Panc1 (cell line): Measurements from ENCODE around the gene ZNF410. TPM values are rescaled to one million over a fixed set of nuclear protein-coding genes. Genes with fewer than 3 reads are reported as not detected.
A peak's percentile ranks its signal among the peaks of the same experiment; 100 is the strongest.
"Not testable (repeated sequence)": the region's sequence is repeated elsewhere in the genome, so short reads cannot be mapped to it uniquely, and the experiment has no call there.

ENCODE experiments used
- ATAC-seq: fragments of 200-7000 bp; cut with Tn5 transposase; 2 replicates; pipeline ENCODE4 v1.9.1; 2020; ENCODE audit warnings: mild to moderate bottlenecking, moderate library complexity
- BruUV-seq: library from RNA; stranded (reverse); fragments of 400-500 nt; replicated peaks from 2 replicates; lab custom pipeline; 2021; lab: Mats Ljungman, UMichigan
- CTCF ChIA-PET: fragments of 300-600 bp; sonication (Branson Sonifier 250); formaldehyde crosslinking; loops from one replicate; lab custom pipeline; 2022; ENCODE audit warnings: antibody characterized with exemption; lab: Charles Lee
- POLR2A ChIA-PET: fragments of 300-600 bp; sonication (Branson Sonifier 250); formaldehyde crosslinking; loops from one replicate; lab custom pipeline; 2022; ENCODE audit warnings: antibody characterized with exemption; lab: Charles Lee
- DNase-seq: peaks from one replicate; pipeline ENCODE4 v3.0.0-alpha.2; 2010; ENCODE audit warnings: low read depth, low spot score
- H3K27ac ChIP-seq: 2 replicates; pipeline ENCODE4 v1.5.1; 2011; ENCODE audit warnings: mild to moderate bottlenecking, low read length, inconsistent platforms
- H3K27me3 ChIP-seq: fragments of 200-500 bp; sonication (Bioruptor generic); 2 replicates; pipeline ENCODE4 v1.6.0; 2014; ENCODE audit warnings: low read length, inconsistent platforms; ENCODE audit not compliant: control insufficient read depth, insufficient read depth
- H3K36me3 ChIP-seq: fragments of 200-500 bp; sonication (Bioruptor generic); 2 replicates; pipeline ENCODE4 v1.5.1; 2014; ENCODE audit warnings: inconsistent platforms, mild to moderate bottlenecking, low read length, moderate library complexity; ENCODE audit not compliant: control insufficient read depth, insufficient read depth
- H3K4me1 ChIP-seq: 2 replicates; pipeline ENCODE4 v1.5.1; 2011; ENCODE audit warnings: inconsistent platforms, mild to moderate bottlenecking, low read length, moderate library complexity; ENCODE audit not compliant: control insufficient read depth, insufficient read depth
- H3K4me3 ChIP-seq, 2 experiments: 2 replicates each; pipeline ENCODE4 v1.5.1; 2011 to 2012; ENCODE audit warnings: low read depth in 2 of 2, low read length in 2 of 2, mild to moderate bottlenecking in 2 of 2, inconsistent platforms in 1 of 2, moderate library complexity in 1 of 2
- H3K9me3 ChIP-seq: fragments of 200-500 bp; sonication (Bioruptor generic); 2 replicates; pipeline ENCODE4 v1.5.1; 2014; ENCODE audit warnings: low read depth, mild to moderate bottlenecking, inconsistent platforms, low read length, moderate library complexity; ENCODE audit not compliant: control insufficient read depth, insufficient read depth
- CTCF ChIP-seq: fragments of 450-650 bp; IDR thresholded peaks from 2 replicates; pipeline ENCODE4 v1.5.1; 2017; ENCODE audit warnings: mild to moderate bottlenecking
- POLR2AphosphoS5 ChIP-seq: IDR thresholded peaks from 2 replicates; pipeline ENCODE4 v1.6.1; 2012; ENCODE audit warnings: mild to moderate bottlenecking, low read depth, low read length, moderate library complexity
- REST ChIP-seq, 2 experiments: IDR thresholded peaks; 2 replicates each; pipeline ENCODE4 v1.6.1; 2011 to 2012; ENCODE audit warnings: low read depth in 2 of 2, control low read depth in 1 of 2, low read length in 1 of 2, mild to moderate bottlenecking in 1 of 2, moderate library complexity in 1 of 2; ENCODE audit not compliant: insufficient read depth in 1 of 2
- SIN3A ChIP-seq: IDR thresholded peaks from 2 replicates; pipeline ENCODE4 v1.6.1; 2012; ENCODE audit warnings: low read depth, mild to moderate bottlenecking, low read length, moderate library complexity, borderline replicate concordance; ENCODE audit not compliant: insufficient read depth
- TCF7L2 ChIP-seq: IDR thresholded peaks from 2 replicates; pipeline ENCODE4 v1.6.1; 2011; ENCODE audit warnings: mild to moderate bottlenecking, low read depth, low read length, inconsistent platforms
- in situ Hi-C: cut with HindIII; loops from 2 replicates; pipeline ENCODE4 v1.10.0; 2016; ENCODE audit warnings: low sequenced_read_pairs, low pct_unique_long_range_greater_than_20kb
- intact Hi-C: fragments of 100-400 bp; cut with micrococcal nuclease; formaldehyde crosslinking; loops from one replicate; pipeline ENCODE4 v1.10.0; 2022; ENCODE audit not compliant: unreplicated experiment
- total RNA-seq: library from RNA; stranded (reverse); gene quantifications from one replicate; pipeline ENCODE4 v1.2.1, GENCODE V29; 2021; ENCODE audit not compliant: unreplicated experiment

The ZNF410 gene
- total RNA-seq, 1 experiment from 2014 or later, result 31.2 TPM

- no peaks in the 10 kb centered on the region for H3K9me3 ChIP-seq
- ChIA-PET POLR2A (no interaction called here), CTCF (interaction anchor here (0.6 kb wide), 1 partner anchor 103 kb away, joined by 12 read pairs; no protein-coding TSS in a partner anchor)
- ATAC-seq (no peak), DNase-seq (no peak)
- H3K4me1 ChIP-seq, result peaks cover 13% of the 10 kb centered on the region; the same call in 1 of the 2 replicates
- H3K27me3 ChIP-seq, result no peaks in the 10 kb centered on the region
- in situ Hi-C loops, result no loop called here
- H3K27ac ChIP-seq, result peak overlapping the region; percentile 95
- no TSS peak for BruUV-seq
- intact Hi-C loops, result no loop called here
- H3K36me3 ChIP-seq, result peaks cover 14% of the 10 kb centered on the region
- H3K4me3 ChIP-seq, result peak overlapping the region in 1 of 2 experiments; percentile 86; a peak in 3 of 4 replicates
- no peak for TF ChIP-seq REST (IDR thresholded peaks at IDR 0.05; ENCODE audit: insufficient read depth in 1 of 2, low read depth in 2 of 2, low read length in 1 of 2)
- TF ChIP-seq POLR2AphosphoS5, result no peak
- TF ChIP-seq SIN3A, result no peak
- no peak for TF ChIP-seq TCF7L2
- no peak for TF ChIP-seq CTCF
Observed at GRCh38 chr14:73888971-73889370, 2.3 kb downstream of the ZNF410 start.

- POLR2A ChIA-PET, result no interaction called here
- no peaks in the 10 kb centered on the region for H3K9me3 ChIP-seq
- peak overlapping the region; percentile 95 for H3K27ac ChIP-seq
- TF ChIP-seq CTCF, result no peak
- no peak for TF ChIP-seq REST (IDR thresholded peaks at IDR 0.05; ENCODE audit: insufficient read depth in 1 of 2, low read depth in 2 of 2, low read length in 1 of 2)
- TF ChIP-seq SIN3A, result no peak
- no peak for TF ChIP-seq TCF7L2
- TF ChIP-seq POLR2AphosphoS5, result no peak
- no peaks in the 10 kb centered on the region for H3K27me3 ChIP-seq
- H3K4me3 ChIP-seq, result no peak overlapping the region
- in situ Hi-C loops, result no loop called here
- peaks cover 15% of the 10 kb centered on the region for H3K36me3 ChIP-seq
- ATAC-seq (no peak), DNase-seq (no peak)
- CTCF ChIA-PET, result interaction anchor here (0.6 kb wide), 2 partner anchors 42 to 102 kb away, joined by 3 to 12 read pairs; no protein-coding TSS in a partner anchor
- H3K4me1 ChIP-seq, result peaks cover 13% of the 10 kb centered on the region; the same call in 1 of the 2 replicates
- intact Hi-C loops, result no loop called here
- no TSS peak for BruUV-seq
Observed at GRCh38 chr14:73889376-73889775, 2.7 kb downstream of the ZNF410 start.

GRCh38 chr14:73894180-73894687 is 7.6 kb downstream of the ZNF410 start:
- H3K4me3 ChIP-seq, DNase-seq, ATAC-seq, BruUV-seq, H3K27ac ChIP-seq, CTCF ChIA-PET, in situ Hi-C loops, intact Hi-C loops, H3K27me3 ChIP-seq, H3K9me3 ChIP-seq, H3K4me1 ChIP-seq, POLR2A ChIA-PET: not testable (repeated sequence)
- peaks cover 24% of the 10 kb centered on the region for H3K36me3 ChIP-seq
